Measurements from ENCODE around the gene DENND4A.

The DENND4A gene

GRCh38 chr15:65792138-65792987 lies at the start of gene DENND4A:
TSS of gene DENND4A (minus strand) at chr15:65792293. CDS start at chr15:65756450, 35,843 bp downstream.
- peak; percentile 94 to 99 (median 96) for DNase-seq (ENCODE audit: low read depth in 2 of 3, low spot score in 2 of 3)

GRCh38 chr15:65841121-65841930 lies 49.2 kb upstream of the DENND4A start:
- DNase-seq (ENCODE audit: low read depth in 2 of 3, low spot score in 2 of 3) = no peak

- DNase-seq (ENCODE audit: low read depth in 2 of 3, low spot score in 2 of 3) = no peak
These were observed 47.9 kb upstream of the DENND4A start for GRCh38 chr15:65839985-65840384.

GRCh38 chr15:65839354-65839901 lies 47.3 kb upstream of the DENND4A start:
- no peak for DNase-seq (ENCODE audit: low read depth in 2 of 3, low spot score in 2 of 3)

DNA sequence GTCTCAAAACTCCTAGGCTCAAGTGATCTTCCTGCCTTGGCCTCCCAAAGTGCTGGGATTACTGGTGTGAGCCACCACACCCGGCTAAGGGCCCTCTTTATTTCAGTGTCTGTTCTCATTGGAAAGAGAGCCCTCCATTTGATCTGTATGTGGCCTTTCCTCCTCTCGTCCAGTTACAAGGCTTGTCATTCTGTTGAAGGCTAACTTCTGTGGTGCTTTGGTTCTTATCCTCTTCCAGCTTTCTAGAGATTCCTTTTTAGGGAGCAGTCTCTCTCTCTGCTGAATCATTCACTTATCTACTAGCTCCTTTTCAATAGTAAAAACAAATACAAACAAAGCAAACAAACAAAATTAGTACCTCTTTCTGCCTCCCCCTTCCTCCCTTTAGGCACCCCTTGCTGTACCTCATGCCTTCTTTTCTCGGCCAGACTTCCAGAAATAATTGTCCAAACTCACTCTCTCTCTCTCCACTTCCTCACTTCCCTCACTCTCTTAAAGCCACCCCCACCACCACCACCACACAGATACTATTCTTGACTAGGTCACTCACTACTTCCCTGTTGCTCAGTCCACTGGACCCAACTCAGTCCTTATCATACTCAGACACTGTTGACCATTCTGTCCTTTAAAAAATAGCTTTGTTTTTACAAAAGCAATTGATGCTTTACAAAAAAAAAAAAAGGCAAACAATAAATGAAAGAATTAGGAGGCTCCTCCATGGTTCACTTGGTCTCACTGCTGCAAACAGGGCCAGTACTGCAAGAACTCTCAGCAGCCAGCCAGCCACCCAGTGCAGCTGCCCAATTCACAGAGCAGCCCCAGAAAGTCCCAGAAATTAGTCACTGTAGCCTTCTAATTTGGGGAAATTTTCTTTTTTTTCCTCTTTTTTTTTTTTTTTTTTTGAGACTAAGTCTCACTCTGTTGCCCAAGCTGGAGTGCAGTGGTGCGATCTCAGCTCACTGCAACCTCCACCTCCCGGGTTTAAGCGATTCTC lies 45.5 kb upstream of the DENND4A start:
- no peak for DNase-seq (ENCODE audit: low read depth in 2 of 3, low spot score in 2 of 3)

DNA sequence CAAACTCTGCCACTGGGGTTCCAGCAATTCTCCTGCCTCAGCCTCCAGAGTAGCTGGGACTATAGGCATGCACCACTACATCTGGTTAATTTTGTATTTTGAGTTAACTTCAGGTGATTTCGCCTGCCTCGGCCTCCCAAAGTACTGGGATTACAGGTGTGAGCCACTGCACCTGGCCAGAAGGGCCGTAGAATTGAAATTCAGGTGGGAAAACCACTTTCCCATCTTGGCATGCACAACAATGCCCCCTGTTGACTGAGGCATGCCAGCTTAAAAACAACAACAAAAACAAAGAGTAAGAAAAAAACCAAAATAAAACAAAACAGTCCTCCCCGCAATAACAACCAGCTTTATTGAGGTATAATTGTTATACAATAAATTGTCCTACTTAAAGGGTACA lies 44.6 kb upstream of the DENND4A start:
- no peak for DNase-seq (ENCODE audit: low read depth in 2 of 3, low spot score in 2 of 3)

DNA sequence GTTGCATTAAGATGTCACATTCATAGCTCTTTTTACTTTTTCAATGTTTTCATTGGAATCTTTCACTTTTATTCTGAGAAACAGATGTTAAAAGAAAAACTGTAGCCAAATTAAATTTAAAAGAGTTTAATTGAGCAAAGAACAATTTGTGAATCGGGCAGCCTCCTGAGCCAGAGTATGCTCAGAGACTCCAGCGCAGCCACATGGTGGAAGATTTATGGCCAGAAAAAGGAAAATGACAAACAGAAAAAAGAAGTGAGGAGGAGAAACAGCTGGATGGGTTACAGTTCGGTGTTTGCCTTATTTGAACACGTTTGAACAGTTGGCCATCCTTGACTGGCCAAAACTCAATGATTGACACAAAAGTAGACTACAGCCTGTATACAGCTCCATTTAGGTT lies 43.4 kb upstream of the DENND4A start:
- DNase-seq (ENCODE audit: low read depth in 2 of 3, low spot score in 2 of 3) = no peak

GRCh38 chr15:65834603-65835282 lies 42.6 kb upstream of the DENND4A start:
- no peak for DNase-seq (ENCODE audit: low read depth in 2 of 3, low spot score in 2 of 3)

DNA sequence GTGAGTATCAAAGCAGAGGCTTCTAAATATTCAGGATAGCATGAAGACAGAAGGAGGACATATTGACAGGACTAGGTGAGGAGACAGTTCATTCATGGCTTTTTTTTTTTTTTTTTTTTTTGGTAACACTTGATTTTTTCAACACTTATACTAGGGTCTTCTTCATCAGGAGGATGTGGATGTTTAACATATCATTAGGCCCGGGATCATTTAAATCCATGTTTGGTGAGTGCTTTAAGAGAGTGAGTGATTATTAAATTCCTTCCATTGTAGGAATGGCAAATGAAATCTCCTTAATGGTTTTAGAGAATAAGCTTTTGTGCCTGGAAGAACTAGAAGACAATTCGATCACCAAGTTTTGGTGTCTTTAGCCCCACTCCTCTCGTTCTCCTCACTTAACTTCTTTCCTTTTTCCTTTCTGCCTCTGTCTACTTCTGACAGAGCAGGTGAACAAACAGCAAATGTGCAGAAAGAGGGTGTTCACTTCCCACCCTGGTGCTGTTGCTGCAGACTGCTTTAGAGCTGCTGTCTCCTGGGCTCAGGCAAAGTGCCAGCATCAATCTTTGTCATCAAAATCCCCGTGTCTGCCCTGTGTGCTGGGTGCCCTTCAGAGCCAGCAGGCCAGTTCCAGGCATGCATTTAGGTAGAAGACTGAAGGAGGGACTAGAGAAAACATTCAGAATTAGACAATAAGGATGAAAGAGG lies 41.6 kb upstream of the DENND4A start:
- DNase-seq (ENCODE audit: low read depth in 2 of 3, low spot score in 2 of 3) = no peak

DNA sequence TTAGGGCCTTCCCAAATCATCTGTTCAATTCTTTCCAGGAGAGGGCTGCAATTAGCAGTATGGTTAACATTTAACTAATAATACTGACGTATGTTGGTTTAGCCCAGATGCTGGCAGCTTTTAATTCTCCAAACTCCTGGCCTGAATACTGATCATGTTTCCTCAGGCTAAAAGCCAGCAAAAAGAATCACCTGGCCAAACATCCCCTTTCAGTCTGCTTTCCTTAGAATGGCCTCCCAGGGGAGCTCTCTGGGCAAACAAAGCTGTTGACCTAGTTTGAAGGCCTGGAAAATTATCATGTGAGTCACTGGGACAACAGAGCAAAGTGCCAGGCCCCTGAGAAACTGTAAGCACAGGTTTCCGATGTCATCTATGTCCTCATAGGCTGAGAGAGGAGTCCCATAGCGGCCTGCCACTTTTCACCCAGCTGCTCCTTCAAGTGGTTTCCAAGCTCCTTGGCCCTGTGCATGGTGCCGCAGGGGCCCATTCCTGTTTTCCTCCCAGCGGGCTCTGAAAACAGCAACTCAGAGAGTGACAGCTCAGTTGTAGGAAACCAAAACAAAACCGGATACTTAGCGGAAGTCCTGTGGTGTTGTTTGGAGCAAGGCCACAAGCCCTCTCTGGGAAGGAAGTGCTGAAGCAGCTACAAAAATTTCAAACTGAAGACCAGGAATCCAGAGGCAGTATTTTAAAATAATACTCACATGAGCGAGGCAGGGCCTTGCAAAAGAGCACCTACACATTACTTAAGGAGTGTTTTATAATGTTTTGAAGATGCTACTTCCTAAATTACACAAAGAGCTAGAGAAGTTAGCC lies 40.7 kb upstream of the DENND4A start:
- peak in 2 of 3 experiments; percentile 30 to 32 for DNase-seq (ENCODE audit: low read depth in 2 of 3, low spot score in 2 of 3)

DNA sequence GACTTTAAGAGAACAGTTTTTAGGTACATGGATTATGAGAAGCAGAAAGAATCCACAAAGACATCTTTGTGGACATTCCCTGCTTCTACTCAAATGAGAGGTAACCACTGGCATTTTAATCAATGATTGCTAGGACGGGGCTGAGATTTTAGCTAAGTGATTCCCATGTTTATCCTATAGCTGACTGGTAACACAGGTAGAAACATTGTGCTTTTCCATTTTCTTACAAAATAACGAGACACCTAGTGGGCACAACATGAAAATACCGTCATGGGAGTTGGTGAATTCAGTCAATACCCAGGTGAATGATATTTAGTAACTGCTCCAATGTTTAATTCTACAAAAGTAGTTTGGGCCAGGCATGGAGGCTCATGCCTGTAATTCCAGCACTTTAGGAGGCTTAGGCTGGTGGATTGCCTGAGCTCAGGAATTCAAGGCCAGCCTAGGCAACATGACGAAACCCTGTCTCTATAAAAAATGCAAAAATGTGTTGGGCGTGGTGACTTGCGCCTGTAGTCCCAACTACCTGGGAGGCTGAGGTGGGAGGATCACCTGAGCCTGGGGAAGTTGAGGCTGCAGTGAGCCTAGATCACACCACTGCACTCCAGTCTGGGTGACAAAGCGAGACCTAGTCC lies 37.2 kb upstream of the DENND4A start:
- DNase-seq (ENCODE audit: low read depth in 2 of 3, low spot score in 2 of 3) = no peak

- DNase-seq (ENCODE audit: low read depth in 2 of 3, low spot score in 2 of 3) = no peak
These were observed 36.5 kb upstream of the DENND4A start for GRCh38 chr15:65828585-65828984.

- DNase-seq (ENCODE audit: low read depth in 2 of 3, low spot score in 2 of 3) = no peak
These were observed 35.0 kb upstream of the DENND4A start for GRCh38 chr15:65827065-65827464.

- DNase-seq (ENCODE audit: low read depth in 2 of 3, low spot score in 2 of 3) = no peak
These were observed 33.0 kb upstream of the DENND4A start for GRCh38 chr15:65824941-65825544.

- no peak for DNase-seq (ENCODE audit: low read depth in 2 of 3, low spot score in 2 of 3)
These were observed 32.1 kb upstream of the DENND4A start for GRCh38 chr15:65824031-65824743.

- no peak for DNase-seq (ENCODE audit: low read depth in 2 of 3, low spot score in 2 of 3)
These were observed 30.2 kb upstream of the DENND4A start for GRCh38 chr15:65822316-65822715.

GRCh38 chr15:65821070-65821469 lies 29.0 kb upstream of the DENND4A start:
- no peak for DNase-seq (ENCODE audit: low read depth in 2 of 3, low spot score in 2 of 3)

Measured in activated CD8-positive, alpha-beta memory T cell treated with anti-CD3 and anti-CD28 coated beads for 48 hours (primary cell).